SU-DHL-6 (cell line): ENCODE data around the gene COL6A2.

Source experiments
- CTCF ChIP-seq: fragments of 200-600 bp; sonication (generic); IDR thresholded peaks from one replicate; pipeline ENCODE4 v1.5.1; 2017; ENCODE audit warnings: antibody characterized with exemption, mild to moderate bottlenecking, low read length, moderate library complexity; ENCODE audit not compliant: insufficient read depth, poor library complexity, severe bottlenecking
- EZH2phosphoT487 ChIP-seq: fragments of 200-600 bp; sonication (generic), shearing (Covaris generic); conservative IDR thresholded peaks from 2 replicates; pipeline ENCODE4 v1.6.1; 2018; ENCODE audit warnings: mild to moderate bottlenecking, antibody characterized with exemption, low read length, moderate library complexity, mixed read lengths

DNA sequence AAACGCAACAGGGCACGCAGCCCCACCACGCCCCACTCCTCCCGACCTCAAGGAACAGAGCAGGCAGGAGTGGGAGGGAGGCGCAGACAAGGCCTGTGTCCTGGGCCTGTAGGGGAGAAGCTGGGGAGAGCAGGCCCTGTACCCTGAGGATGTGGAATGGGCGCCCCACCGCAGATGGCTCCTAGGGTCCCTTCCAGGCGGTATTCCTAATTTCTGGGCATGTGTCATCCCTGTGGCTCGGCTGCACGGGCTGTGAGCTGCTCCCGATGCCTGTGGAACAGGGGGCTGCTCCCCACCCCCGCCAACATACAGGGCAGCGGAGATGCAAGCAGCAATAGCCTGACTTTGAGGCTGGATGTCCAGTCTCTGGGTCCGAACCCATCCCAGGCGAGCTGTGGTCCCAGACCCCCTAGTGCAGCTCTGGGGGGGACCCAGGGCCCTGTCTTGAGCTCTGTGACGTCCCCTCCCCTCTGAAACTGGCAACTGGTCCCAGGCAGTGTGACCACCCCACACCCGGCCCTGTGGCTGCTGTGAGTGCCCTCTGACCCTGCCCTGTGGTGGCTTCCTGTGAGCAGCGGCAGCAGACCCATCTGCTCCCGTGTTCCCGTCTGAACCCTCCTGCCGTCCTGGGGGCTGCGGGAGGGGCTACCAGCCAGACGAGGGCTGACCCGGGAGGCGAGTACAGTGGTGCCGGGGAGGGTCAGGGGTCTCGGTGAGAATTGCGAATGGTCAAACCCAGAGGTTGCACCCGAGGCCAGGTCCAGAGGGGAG lies 13.9 kb upstream of the COL6A2 start:
- TF ChIP-seq CTCF, result no peak
- no peak for TF ChIP-seq EZH2phosphoT487
